Immature natural killer cell (primary cell): ENCODE results near the gene FBXO38. TPM values are rescaled to one million over a fixed set of nuclear protein-coding genes. Genes with fewer than 3 reads are reported as not detected.

Experiments
- DNase-seq, 3 donors: peaks; one replicate each; pipeline ENCODE4 v3.0.0; 2022; ENCODE audit warnings: mixed read lengths in 1 of 3
- H3K27ac Mint-ChIP-seq, 6 donors: one replicate each; pipeline ENCODE4 v1.8.0; 2020; ENCODE audit warnings: mixed read lengths in 6 of 6, mild to moderate bottlenecking in 5 of 6, inconsistent platforms in 4 of 6, moderate library complexity in 3 of 6
- H3K27me3 Mint-ChIP-seq, 3 donors: one replicate each; pipeline ENCODE4 v1.8.0; 2020 to 2021; ENCODE audit warnings: low read depth in 3 of 3, mild to moderate bottlenecking in 3 of 3, mixed read lengths in 3 of 3, moderate library complexity in 3 of 3, inconsistent platforms in 1 of 3
- H3K36me3 Mint-ChIP-seq, 3 donors: one replicate each; pipeline ENCODE4 v1.8.0; 2020; ENCODE audit warnings: mixed read lengths in 3 of 3, inconsistent platforms in 2 of 3, mild to moderate bottlenecking in 2 of 3
- H3K4me1 Mint-ChIP-seq, 2 donors: one replicate each; pipeline ENCODE4 v1.8.0; 2020; ENCODE audit warnings: inconsistent platforms in 2 of 2, mild to moderate bottlenecking in 2 of 2, mixed read lengths in 2 of 2, moderate library complexity in 1 of 2
- H3K4me3 Mint-ChIP-seq, 5 donors: one replicate each; pipeline ENCODE4 v1.8.0; 2020; ENCODE audit warnings: mild to moderate bottlenecking in 5 of 5, mixed read lengths in 5 of 5, inconsistent platforms in 3 of 5, moderate library complexity in 3 of 5
- H3K9me3 Mint-ChIP-seq, 6 donors: one replicate each; pipeline ENCODE4 v1.8.0; 2020; ENCODE audit warnings: mild to moderate bottlenecking in 6 of 6, mixed read lengths in 6 of 6, inconsistent platforms in 4 of 6, moderate library complexity in 3 of 6
- polyA plus RNA-seq, 3 donors: library from polyadenylated mRNA; unstranded; fragments of 300-500 nt; fragmentation: Illumina TruSeq; gene quantifications; one replicate each; pipeline ENCODE4 v1.2.3, GENCODE V29; 2021

Gene FBXO38
- polyA plus RNA-seq, 3 donors from 2014 or later = 6.4 to 33.4 (median 10.0) TPM

DNA sequence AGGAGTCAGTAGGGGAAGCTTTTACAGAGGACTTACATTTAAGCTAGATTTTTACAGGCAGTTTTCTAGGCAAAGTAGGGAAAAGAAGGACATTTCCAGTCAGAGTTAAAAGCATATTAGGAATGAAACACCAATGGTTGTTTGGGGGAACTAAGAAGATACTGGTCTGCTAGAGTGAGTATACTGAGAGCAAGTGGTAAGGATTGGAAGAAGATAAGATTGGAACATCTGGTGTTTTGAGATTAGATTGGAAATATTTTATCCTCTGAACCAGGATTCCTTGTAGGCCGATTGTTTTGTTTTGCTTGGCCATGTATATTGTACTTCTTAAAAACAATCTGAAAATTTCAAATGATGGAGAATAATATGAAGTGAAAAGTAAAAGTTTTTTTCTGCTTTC, 7.7 kb downstream of the FBXO38 start:
- Mint-ChIP-seq H3K36me3 (peaks cover 0 to 4% (median 4%) of the 10 kb centered on the region in 3 donors), H3K4me3 (no peak overlapping the region), H3K27me3 (peaks cover 0 to 1% (median 0%) of the 10 kb centered on the region in 3 donors), H3K4me1 (peaks cover 44 to 67% of the 10 kb centered on the region in 2 donors), H3K27ac (no peak overlapping the region), H3K9me3 (no peaks in the 10 kb centered on the region)
- DNase-seq = no peak

DNA sequence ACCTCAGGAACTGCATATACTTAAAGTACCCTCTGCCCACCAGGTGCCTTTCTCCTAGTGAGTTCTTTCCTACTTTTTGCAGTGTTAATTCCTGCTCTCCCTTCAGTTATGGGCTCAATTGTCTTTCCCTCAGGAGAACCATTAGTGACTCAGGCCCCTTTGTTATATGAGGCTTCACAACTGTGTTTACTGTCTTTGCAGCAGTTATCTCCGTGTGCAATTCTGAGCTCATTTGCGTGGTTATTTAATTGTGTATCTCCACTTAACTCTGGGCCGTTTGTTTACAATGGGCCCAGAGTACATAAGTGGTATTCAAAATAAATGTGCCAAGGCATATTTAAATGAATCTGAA, 9.6 kb downstream of the FBXO38 start:
- Mint-ChIP-seq H3K27me3 (peaks cover 0 to 1% (median 0%) of the 10 kb centered on the region in 3 donors), H3K9me3 (no peaks in the 10 kb centered on the region), H3K27ac (peak overlapping the region in 1 of 6 donors; percentile 30), H3K4me1 (peaks cover 40 to 66% of the 10 kb centered on the region in 2 donors), H3K4me3 (no peak overlapping the region), H3K36me3 (peaks cover 0 to 12% (median 4%) of the 10 kb centered on the region in 3 donors)
- no peak for DNase-seq

DNA sequence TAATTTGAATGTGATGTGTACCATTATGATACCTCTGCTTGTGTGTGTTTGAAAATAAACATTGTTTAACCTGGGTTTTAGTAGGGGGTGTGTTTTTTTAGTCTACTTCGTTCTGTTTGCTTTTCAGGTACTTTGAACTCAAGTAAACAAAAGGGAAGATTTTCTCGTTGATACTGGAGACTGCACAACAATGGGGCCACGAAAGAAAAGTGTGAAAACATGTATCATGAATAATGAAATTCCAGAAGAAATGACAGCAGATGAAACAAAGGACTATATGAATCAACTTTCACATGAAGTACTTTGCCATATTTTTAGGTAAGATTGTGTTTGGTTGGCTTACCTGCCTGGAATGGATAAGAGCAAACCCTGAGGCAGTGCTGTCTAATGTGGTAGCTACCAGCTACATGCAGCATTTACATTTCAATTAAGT, 10.8 kb downstream of the FBXO38 start:
- Mint-ChIP-seq H3K36me3 (peaks cover 3 to 20% (median 5%) of the 10 kb centered on the region in 3 donors), H3K27ac (peak overlapping the region in 1 of 6 donors; percentile 31), H3K27me3 (no peaks in the 10 kb centered on the region), H3K4me3 (no peak overlapping the region), H3K4me1 (peaks cover 33 to 62% of the 10 kb centered on the region in 2 donors), H3K9me3 (no peaks in the 10 kb centered on the region)
- DNase-seq = no peak

DNA sequence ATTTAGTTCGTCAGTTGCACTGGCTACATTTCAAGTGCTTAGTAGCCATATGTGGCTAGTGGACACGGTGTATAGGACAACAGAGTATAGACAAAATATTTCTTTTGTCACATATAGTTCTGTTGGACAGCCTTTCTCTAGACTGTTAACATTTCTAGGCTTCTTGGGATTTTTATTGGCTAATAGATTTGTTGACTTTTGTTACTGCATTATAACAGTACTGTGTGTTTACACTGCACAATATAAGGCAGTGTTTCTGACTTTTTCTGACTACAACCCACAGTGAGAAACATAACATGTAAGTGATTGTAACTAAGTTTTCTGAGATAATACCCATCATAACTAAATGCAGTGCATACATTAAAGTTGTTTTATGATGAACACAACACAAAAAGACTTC, 11.3 kb downstream of the FBXO38 start:
- Mint-ChIP-seq H3K9me3 (no peaks in the 10 kb centered on the region), H3K27ac (no peak overlapping the region), H3K4me3 (no peak overlapping the region), H3K36me3 (peaks cover 3 to 20% (median 5%) of the 10 kb centered on the region in 3 donors), H3K27me3 (no peaks in the 10 kb centered on the region), H3K4me1 (peaks cover 33 to 64% of the 10 kb centered on the region in 2 donors)
- DNase-seq = no peak

DNA sequence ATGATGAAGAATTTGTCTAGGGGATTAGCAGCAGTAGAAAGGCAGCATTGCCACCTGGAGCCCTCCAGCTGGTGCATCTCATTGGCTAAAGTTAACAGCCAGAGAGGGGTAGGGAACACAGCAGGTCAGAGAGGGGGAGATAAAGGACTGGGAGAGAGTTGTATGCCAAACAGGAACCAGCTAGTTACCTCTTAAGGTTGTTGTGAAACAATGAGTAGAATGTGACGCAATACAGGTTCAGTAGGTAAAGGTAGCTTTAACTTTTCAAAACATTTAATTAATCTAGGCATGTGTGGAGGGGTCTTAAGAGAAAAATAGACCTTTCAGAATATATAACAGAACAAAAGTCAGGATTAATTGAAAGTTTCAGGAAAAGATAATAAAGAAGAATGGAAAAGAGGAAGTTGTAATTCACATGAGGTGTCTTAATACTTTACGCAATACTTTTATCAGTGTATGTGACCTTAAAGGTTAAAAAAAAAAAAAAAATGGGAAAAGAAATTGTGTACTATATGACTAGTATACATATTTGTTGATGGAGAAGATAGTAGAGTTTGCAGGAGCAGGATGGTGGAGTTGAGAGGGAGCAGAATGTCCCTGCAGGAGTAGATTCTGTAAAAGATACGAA, 14.3 kb downstream of the FBXO38 start:
- Mint-ChIP-seq H3K27ac (peak overlapping the region in 2 of 6 donors; percentile 35 to 57), H3K9me3 (no peaks in the 10 kb centered on the region), H3K4me3 (no peak overlapping the region), H3K27me3 (no peaks in the 10 kb centered on the region), H3K36me3 (peaks cover 8 to 38% (median 10%) of the 10 kb centered on the region in 3 donors), H3K4me1 (peaks cover 21 to 62% of the 10 kb centered on the region in 2 donors)
- no peak for DNase-seq

DNA sequence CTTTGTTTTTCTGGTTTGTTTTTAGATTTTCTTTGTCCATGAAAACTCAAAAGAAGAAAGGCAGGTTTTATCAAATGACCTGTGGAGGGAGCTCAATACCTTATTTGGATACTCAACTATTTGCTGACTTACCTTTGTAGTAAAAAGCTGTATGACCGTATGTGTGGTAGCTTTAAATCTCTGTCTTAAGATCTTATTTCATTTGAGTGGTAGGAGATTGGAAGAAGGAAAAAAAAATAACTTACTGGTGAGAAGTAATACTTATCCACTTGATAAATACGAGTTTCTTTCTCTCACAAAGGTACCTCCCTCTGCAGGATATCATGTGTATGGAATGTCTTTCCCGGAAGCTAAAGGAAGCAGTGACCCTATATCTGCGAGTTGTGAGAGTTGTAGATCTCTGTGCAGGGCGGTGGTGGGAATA, 15.0 kb downstream of the FBXO38 start:
- Mint-ChIP-seq H3K4me1 (peaks cover 22 to 61% of the 10 kb centered on the region in 2 donors), H3K27me3 (no peaks in the 10 kb centered on the region), H3K36me3 (peaks cover 13 to 43% (median 16%) of the 10 kb centered on the region in 3 donors), H3K27ac (no peak overlapping the region), H3K4me3 (no peak overlapping the region), H3K9me3 (no peaks in the 10 kb centered on the region)
- no peak for DNase-seq

DNA sequence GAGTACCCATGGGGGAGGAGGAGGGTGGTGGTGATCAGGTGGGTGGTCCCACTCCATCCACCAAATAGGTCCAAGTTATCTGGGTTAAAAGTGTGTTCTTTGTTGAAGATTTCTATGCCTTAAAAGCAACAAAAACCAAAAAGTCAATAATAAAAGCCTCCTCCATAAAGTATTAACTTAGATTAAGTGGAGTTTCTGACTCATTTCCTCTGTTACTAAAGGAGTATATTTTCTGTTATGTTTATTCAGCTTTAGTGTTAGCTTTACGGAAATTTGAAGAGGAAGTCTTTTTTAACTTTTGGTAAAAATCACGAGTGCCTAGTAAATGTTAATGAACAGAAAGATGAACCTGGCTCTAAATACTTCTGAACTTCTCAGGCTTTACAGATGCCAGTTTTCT, 17.8 kb downstream of the FBXO38 start:
- Mint-ChIP-seq H3K27me3 (no peaks in the 10 kb centered on the region), H3K27ac (peak overlapping the region in 4 of 6 donors; percentile 29 to 61 (median 44)), H3K4me3 (no peak overlapping the region), H3K9me3 (no peaks in the 10 kb centered on the region), H3K4me1 (peaks cover 14 to 51% of the 10 kb centered on the region in 2 donors), H3K36me3 (peaks cover 24 to 61% (median 31%) of the 10 kb centered on the region in 3 donors)
- DNase-seq = no peak

DNA sequence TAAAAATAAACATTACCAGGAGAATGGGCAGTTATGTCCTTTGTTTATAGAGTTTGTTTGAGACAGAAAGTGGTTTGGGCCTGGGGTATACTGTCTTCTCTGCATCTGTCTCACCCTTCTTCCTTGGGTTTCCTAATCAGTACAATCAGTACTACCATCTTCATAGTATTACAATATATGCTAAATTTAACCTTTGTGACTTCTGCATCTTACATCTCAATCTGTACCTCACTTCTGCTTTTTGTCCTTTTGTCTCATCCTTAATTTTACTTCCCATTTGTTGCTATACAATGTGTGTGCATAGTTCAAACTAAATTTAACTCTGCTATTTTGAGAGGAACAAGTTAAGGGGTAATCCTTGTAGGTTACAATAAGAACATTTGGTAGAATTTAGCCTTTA, 19.6 kb downstream of the FBXO38 start:
- Mint-ChIP-seq H3K27me3 (no peaks in the 10 kb centered on the region), H3K4me1 (peaks cover 11 to 40% of the 10 kb centered on the region in 2 donors), H3K4me3 (no peak overlapping the region), H3K27ac (peak overlapping the region in 2 of 6 donors; percentile 15 to 57), H3K9me3 (no peaks in the 10 kb centered on the region), H3K36me3 (peaks cover 30 to 60% (median 31%) of the 10 kb centered on the region in 3 donors)
- no peak for DNase-seq

DNA sequence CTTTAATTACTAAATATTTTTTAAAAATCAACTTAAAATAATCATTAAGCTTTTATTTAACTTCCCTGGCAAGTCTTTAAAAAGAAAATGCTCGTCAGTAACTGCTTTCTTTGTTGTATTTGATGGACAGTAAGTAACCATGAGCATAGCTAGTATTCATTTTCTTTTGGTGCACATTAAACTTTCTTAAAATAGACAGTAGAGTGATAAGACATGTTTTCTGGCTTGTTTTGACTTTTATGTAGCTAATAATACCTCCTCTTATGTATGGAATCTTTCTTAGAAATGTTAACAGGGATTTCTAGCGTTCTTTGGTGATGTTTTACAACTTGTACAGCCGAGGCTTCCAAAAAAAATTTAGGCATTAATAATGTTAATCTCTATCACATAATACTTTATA, 22.6 kb downstream of the FBXO38 start:
- Mint-ChIP-seq H3K9me3 (no peaks in the 10 kb centered on the region), H3K27me3 (no peaks in the 10 kb centered on the region), H3K4me3 (no peak overlapping the region), H3K27ac (no peak overlapping the region), H3K4me1 (peaks cover 7 to 21% of the 10 kb centered on the region in 2 donors), H3K36me3 (peaks cover 34 to 63% (median 44%) of the 10 kb centered on the region in 3 donors)
- DNase-seq = no peak

DNA sequence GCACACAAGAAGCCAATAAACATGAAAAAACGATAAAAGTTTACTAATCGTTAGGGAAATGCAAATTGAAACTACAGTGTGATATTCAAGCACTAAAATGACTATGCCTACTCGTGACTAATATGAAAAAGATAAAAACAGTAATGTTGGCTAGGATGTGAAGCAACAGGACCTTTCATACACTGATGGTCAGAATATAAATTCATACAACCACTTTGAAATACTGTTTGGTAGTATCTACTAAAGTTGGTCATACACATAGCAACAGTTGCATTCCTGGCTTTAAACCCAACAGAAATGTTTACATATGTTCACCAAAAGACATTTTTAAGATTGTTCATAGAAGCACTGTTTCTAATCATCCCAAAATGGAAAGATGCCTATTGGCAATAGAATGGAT, 24.3 kb downstream of the FBXO38 start:
- no peaks in the 10 kb centered on the region for H3K9me3 Mint-ChIP-seq
- H3K4me3 Mint-ChIP-seq = no peak overlapping the region
- H3K27ac Mint-ChIP-seq = peak overlapping the region in 1 of 6 donors; percentile 57
- peaks cover 34 to 67% (median 47%) of the 10 kb centered on the region in 3 donors for H3K36me3 Mint-ChIP-seq
- H3K27me3 Mint-ChIP-seq = no peaks in the 10 kb centered on the region
- H3K4me1 Mint-ChIP-seq = peaks cover 3 to 9% of the 10 kb centered on the region in 2 donors
- DNase-seq = no peak

DNA sequence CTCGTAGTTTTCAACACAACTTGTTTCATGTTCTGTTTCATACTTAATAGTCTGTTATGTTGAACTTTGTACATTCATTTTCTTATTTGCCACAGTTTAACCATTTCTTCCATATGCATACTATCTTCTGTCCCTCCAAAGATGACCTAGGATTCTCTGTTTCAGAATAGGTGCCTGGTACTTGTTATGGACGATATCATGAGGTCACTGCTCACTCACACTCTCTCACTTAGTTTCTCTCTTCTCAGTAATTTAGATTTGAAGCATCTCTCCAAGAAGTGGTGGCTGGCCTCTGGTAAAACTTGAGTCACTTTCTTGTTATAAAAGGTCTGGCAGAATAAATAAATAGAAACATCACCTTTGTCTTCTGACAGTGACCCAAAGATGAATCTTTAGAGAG, 28.4 kb downstream of the FBXO38 start:
- Mint-ChIP-seq H3K4me1 (no peaks in the 10 kb centered on the region), H3K36me3 (peaks cover 20 to 63% (median 38%) of the 10 kb centered on the region in 3 donors), H3K4me3 (no peak overlapping the region), H3K27me3 (no peaks in the 10 kb centered on the region), H3K9me3 (no peaks in the 10 kb centered on the region), H3K27ac (peak overlapping the region in 1 of 6 donors; percentile 67)
- no peak for DNase-seq

DNA sequence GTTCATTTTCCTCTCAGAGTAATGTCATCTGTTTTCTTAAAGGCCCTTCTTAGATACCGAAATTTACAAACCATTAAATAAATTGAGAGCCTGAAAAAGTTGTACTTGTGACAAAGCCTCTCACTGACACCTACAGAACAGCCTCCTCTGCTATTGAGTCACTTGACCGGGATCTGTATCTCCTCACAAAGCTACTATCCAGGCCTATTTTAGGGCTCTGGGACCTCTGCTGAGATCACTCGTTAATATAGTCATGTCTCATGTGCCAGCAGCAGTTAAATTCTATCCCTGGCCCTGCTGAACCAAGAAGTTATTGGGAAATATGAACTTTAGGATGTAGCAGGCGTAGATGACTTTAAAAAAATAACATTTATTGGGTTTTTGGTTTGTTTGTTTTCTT, 31.1 kb downstream of the FBXO38 start:
- no peak overlapping the region for H3K4me3 Mint-ChIP-seq
- H3K9me3 Mint-ChIP-seq = no peaks in the 10 kb centered on the region
- no peaks in the 10 kb centered on the region for H3K4me1 Mint-ChIP-seq
- H3K36me3 Mint-ChIP-seq = peaks cover 13 to 77% (median 48%) of the 10 kb centered on the region in 3 donors
- peak overlapping the region in 1 of 6 donors; percentile 11 for H3K27ac Mint-ChIP-seq
- no peak for DNase-seq
- H3K27me3 Mint-ChIP-seq = no peaks in the 10 kb centered on the region

DNA sequence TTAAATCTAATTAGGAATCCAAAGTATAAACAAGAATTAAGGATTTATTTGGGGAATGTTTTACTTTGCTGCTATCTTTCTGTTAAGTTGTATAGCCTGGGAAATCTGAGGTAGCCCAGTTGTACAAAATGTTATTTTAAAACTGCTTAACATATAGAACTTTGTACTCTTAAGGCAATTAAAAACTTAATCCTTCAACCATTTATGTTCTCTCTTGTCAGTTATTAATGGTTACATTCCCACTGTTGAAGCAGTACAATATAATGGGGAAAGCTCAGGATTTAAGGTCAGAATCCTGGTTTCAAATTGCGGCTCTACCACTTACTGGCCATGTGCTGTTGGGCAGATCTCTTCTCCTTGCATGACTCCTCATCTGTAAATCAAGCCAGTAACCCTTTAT, 32.7 kb downstream of the FBXO38 start:
- no peak for DNase-seq
- Mint-ChIP-seq H3K4me3 (no peak overlapping the region), H3K27me3 (no peaks in the 10 kb centered on the region), H3K4me1 (no peaks in the 10 kb centered on the region), H3K9me3 (no peaks in the 10 kb centered on the region), H3K36me3 (peaks cover 6 to 64% (median 36%) of the 10 kb centered on the region in 3 donors), H3K27ac (peak overlapping the region in 1 of 6 donors; percentile 21)

DNA sequence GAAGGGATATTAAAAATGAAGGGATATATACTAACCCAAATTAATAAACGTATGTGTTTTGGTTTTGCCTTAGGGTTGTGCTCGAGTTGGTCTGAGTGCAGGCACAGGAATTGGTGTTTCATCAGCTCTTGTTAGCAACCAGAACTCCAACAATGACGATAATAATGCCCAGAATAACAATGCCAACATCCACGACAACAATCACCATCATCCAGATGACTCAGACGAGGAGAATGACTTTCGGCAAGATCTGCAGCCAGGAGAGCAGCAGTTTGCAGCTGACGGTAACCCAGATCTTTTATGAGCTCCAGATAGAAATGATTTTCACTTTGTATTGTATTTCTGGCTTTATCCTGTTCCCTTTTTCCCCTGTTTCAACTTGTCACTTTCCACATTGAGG, 33.2 kb downstream of the FBXO38 start:
- peaks cover 8 to 63% (median 38%) of the 10 kb centered on the region in 3 donors for H3K36me3 Mint-ChIP-seq

DNA sequence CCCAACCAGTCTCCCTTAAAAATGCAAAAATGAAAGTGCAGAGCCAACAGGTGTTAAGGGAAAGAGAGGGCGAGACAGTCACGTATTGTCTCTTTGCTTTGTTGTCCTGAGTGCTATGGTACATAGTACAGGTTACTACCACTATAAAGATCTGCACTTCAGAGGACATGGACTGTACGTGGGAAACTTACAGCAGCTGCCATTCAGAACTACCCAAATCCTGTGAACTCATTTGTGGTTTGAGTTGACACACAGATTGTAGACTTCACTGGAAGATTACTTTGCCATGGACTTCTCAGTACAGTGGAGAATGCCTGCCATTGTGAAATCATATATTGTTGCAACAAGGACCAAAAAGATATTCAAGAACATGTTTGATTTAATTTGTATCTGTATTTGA, 34.8 kb downstream of the FBXO38 start:
- H3K36me3 Mint-ChIP-seq = peaks cover 10 to 65% (median 39%) of the 10 kb centered on the region in 3 donors

More for the DNA sequence above, 33.2 kb downstream of the FBXO38 start:
- DNase-seq = no peak
- Mint-ChIP-seq H3K27me3 (no peaks in the 10 kb centered on the region), H3K27ac (peak overlapping the region in 2 of 6 donors; percentile 33 to 55), H3K4me1 (no peaks in the 10 kb centered on the region), H3K4me3 (no peak overlapping the region), H3K9me3 (no peaks in the 10 kb centered on the region)

More for the DNA sequence above, 34.8 kb downstream of the FBXO38 start:
- no peak for DNase-seq
- Mint-ChIP-seq H3K27ac (peak overlapping the region in 1 of 6 donors; percentile 29), H3K9me3 (no peaks in the 10 kb centered on the region), H3K4me3 (no peak overlapping the region), H3K4me1 (peaks cover 0 to 10% of the 10 kb centered on the region in 2 donors), H3K27me3 (no peaks in the 10 kb centered on the region)
